Progenitor cell of endocrine pancreas (in vitro differentiated cells): ENCODE measurements around the gene SBNO1. TPM values are rescaled to one million over a fixed set of nuclear protein-coding genes. Genes with fewer than 3 reads are reported as not detected.

Source experiments
- DNase-seq: peaks from one replicate; pipeline ENCODE4 v3.0.0; 2021; ENCODE audit warnings: low spot score; ENCODE audit not compliant: unreplicated experiment
- H3K27ac Mint-ChIP-seq: 2 replicates; pipeline ENCODE4 v1.8.0; 2021; ENCODE audit warnings: mild to moderate bottlenecking, moderate library complexity, mixed read lengths
- H3K27me3 Mint-ChIP-seq: 2 replicates; pipeline ENCODE4 v1.8.0; 2021; ENCODE audit warnings: mixed read lengths
- H3K36me3 Mint-ChIP-seq: 2 replicates; pipeline ENCODE4 v1.8.0; 2022; ENCODE audit warnings: mixed read lengths; ENCODE audit not compliant: insufficient read depth
- H3K4me1 Mint-ChIP-seq: 2 replicates; pipeline ENCODE4 v1.8.0; 2021; ENCODE audit warnings: low read depth, mixed read lengths
- H3K4me3 Mint-ChIP-seq: 2 replicates; pipeline ENCODE4 v1.8.0; 2021; ENCODE audit warnings: low read depth, mild to moderate bottlenecking, moderate library complexity, mixed read lengths
- H3K9me3 Mint-ChIP-seq: 2 replicates; pipeline ENCODE4 v1.8.0; 2021; ENCODE audit warnings: low read depth, mixed read lengths
- total RNA-seq: library from RNA; stranded (reverse); gene quantifications from 2 replicates; pipeline ENCODE4 v1.2.1, GENCODE V29; 2021
- TF ChIP-seq, protein P1 (sequence below): fragments of 200-600 bp; sonication (generic); IDR thresholded peaks from one replicate; pipeline ENCODE4 v1.5.0; 2021; ENCODE audit warnings: antibody characterized with exemption, mild to moderate bottlenecking; ENCODE audit not compliant: unreplicated experiment

The SBNO1 gene
- total RNA-seq, 1 donor from 2014 or later, result 46.9 TPM

DNA sequence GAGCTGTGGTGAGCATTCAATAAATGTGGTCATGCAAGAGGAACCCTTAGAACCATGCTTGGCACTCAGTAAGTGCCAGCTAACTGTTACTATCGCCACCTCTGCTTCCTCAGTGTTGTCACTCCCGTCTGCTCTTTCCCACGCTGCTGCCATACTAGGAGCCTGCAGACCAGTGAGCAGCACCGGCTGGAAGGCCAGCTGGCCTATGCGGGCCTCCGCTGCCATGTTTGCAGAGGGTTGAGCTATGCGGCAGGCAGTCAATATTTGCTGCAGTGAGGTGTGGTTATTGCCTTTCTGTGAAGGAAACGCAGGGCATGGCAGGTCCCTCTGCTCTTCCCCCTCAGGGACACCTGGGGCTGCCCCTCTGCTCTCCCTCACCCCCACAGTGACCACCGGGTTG lies 32.3 kb upstream of the SBNO1 start:
- Mint-ChIP-seq H3K9me3 (no peaks in the 10 kb centered on the region), H3K27ac (peak overlapping the region; percentile 88), H3K36me3 (peaks cover 23% of the 10 kb centered on the region), H3K27me3 (no peaks in the 10 kb centered on the region), H3K4me3 (no peak overlapping the region), H3K4me1 (peaks cover 10% of the 10 kb centered on the region)
- TF ChIP-seq, protein P1, sequence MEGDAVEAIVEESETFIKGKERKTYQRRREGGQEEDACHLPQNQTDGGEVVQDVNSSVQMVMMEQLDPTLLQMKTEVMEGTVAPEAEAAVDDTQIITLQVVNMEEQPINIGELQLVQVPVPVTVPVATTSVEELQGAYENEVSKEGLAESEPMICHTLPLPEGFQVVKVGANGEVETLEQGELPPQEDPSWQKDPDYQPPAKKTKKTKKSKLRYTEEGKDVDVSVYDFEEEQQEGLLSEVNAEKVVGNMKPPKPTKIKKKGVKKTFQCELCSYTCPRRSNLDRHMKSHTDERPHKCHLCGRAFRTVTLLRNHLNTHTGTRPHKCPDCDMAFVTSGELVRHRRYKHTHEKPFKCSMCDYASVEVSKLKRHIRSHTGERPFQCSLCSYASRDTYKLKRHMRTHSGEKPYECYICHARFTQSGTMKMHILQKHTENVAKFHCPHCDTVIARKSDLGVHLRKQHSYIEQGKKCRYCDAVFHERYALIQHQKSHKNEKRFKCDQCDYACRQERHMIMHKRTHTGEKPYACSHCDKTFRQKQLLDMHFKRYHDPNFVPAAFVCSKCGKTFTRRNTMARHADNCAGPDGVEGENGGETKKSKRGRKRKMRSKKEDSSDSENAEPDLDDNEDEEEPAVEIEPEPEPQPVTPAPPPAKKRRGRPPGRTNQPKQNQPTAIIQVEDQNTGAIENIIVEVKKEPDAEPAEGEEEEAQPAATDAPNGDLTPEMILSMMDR, result no peak
- peak; percentile 12 for DNase-seq

DNA sequence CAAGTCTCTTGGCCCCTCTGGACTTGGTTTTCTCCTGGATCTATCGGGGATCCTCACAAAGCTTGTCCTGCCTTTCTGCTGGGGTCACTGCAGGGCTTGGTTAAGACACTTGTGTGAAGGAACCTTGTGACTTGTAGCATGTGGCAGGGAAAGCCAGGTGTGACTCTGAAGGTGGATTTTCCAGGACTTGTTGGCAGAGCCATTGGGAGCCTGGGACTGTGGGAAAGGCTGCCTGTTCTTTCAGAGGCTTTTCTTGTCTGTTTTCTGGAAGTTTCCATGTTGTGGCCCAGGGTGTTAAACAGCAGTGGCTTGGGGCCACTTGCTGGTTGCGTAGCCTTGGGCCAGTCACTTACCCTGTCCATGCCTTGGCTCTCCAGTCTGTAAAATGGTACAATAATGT lies 31.9 kb upstream of the SBNO1 start:
- H3K27ac Mint-ChIP-seq, result peak overlapping the region; percentile 88
- no peaks in the 10 kb centered on the region for H3K9me3 Mint-ChIP-seq
- DNase-seq, result no peak
- H3K27me3 Mint-ChIP-seq, result no peaks in the 10 kb centered on the region
- no peak overlapping the region for H3K4me3 Mint-ChIP-seq
- TF ChIP-seq, protein P1, result no peak
- H3K36me3 Mint-ChIP-seq, result peaks cover 26% of the 10 kb centered on the region
- peaks cover 10% of the 10 kb centered on the region for H3K4me1 Mint-ChIP-seq

DNA sequence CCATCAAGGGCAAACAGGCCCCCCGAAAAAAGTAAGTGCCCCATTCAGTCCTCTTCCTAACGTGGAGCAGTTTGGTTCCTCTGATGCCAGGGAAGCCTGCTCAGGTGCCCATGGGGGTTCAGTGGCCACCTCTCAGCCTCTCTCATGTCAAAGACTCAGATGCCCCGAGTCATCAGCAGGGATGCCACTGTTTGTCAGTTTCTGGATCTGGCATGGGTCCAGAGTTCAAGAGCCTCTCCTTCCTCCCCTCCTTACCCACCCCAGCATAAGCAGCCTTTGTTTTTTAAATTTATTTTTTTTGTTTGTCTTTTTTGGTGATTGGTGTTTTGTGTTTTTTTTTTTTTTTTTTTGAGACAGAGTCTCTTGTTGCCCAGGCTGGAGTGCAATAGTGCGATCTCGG lies 30.6 kb upstream of the SBNO1 start:
- Mint-ChIP-seq H3K27ac (no peak overlapping the region), H3K9me3 (no peaks in the 10 kb centered on the region), H3K4me1 (peaks cover 14% of the 10 kb centered on the region), H3K36me3 (peaks cover 27% of the 10 kb centered on the region), H3K27me3 (no peaks in the 10 kb centered on the region), H3K4me3 (no peak overlapping the region)
- TF ChIP-seq, protein P1, result no peak
- DNase-seq, result no peak

DNA sequence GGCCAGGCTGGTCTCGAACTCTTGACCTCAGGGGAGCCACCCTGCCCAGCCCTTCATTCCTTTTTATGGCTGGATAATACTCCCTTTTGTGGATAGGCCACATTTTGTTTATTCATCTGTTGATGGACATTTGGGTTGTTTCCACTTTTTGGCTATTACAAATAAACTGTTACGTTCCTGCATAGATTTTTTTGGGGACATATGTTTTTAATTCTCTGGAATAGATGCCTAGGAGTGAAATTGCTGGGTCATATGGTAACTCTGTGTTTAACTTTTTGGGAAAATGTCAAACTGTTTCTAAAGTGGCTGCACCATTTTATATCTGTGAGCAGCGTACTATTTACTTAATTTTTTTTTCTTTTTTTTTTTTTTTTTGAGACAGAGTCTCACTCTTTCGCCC lies 29.1 kb upstream of the SBNO1 start:
- Mint-ChIP-seq H3K36me3 (peaks cover 24% of the 10 kb centered on the region), H3K9me3 (no peaks in the 10 kb centered on the region), H3K4me1 (peaks cover 19% of the 10 kb centered on the region), H3K4me3 (no peak overlapping the region), H3K27ac (no peak overlapping the region), H3K27me3 (no peaks in the 10 kb centered on the region)
- TF ChIP-seq, protein P1, result no peak
- DNase-seq, result no peak

DNA sequence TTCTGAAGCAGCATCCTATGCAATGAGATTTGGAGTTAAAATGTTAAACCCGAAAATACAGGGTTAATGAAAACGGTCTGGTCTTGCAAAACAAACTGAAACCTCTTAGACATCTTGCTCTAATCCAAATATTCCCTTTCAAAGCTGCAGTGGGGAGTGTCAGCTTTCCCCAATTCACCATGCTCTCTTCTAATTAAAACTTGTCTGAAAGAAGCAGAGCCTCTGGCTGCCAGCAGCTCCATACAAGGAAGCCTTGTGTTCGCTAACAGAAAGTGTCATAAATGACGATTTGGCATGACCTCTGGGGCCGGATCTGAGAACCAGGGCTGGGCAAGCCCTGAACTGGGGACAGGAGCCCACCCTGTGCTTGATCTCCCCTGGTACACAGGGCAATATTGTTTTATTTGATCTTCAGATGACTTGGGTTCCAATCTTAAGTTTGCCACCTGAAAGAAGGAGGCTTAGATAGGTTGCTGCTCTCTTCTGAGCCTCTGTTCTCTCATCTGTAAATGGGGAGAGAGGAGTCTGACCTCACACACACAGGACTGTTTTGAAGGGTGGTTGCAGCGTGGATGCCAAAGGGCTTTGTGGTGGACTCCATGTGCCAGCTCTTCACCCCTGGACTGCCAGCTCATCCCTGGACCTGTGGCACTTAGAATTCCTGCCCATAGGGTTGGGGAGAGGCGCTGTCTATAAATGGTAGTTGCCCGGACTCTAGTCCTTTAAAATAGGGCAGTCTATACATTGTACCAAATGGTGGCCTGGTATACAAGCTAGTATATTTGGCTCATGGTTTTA lies 27.1 kb upstream of the SBNO1 start:
- peaks cover 19% of the 10 kb centered on the region for H3K4me1 Mint-ChIP-seq
- H3K27ac Mint-ChIP-seq, result no peak overlapping the region
- TF ChIP-seq, protein P1, result no peak
- peaks cover 20% of the 10 kb centered on the region for H3K36me3 Mint-ChIP-seq
- H3K9me3 Mint-ChIP-seq, result no peaks in the 10 kb centered on the region
- no peak for DNase-seq
- peak overlapping the region; percentile 49 for H3K4me3 Mint-ChIP-seq
- H3K27me3 Mint-ChIP-seq, result no peaks in the 10 kb centered on the region
